ENCODE data around the gene SLC51B.
A peak's percentile ranks its signal among the peaks of the same experiment; 100 is the strongest.
"Not testable (repeated sequence)": the region's sequence is repeated elsewhere in the genome, so short reads cannot be mapped to it uniquely, and the experiment has no call there.

Gene SLC51B

GRCh38 chr15:65042776-65043327, 2.3 kb upstream of the SLC51B start:
- no peak for DNase-seq

DNA sequence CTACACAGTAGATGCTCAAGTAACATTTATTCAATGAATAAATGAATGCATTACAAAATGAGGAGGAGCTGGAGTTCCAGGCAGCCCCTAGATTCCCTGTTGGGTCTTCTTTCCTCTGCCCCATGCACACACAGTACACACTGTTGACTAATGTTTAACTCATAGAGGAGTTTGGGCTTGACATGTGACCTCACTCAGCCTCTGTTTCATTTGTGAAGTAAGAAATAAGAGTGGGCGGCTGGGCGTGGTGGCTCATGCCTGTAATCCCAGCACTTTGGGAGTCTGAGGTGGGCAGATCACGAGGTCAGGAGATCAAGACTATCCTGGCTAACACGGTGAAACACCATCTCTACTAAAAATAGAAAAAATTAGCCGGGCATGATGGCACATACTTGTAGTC, 969 bp upstream of the SLC51B start:
- DNase-seq: not testable (repeated sequence)

GRCh38 chr15:65048241-65048640, 3.1 kb downstream of the SLC51B start:
- no peak for DNase-seq

DNA sequence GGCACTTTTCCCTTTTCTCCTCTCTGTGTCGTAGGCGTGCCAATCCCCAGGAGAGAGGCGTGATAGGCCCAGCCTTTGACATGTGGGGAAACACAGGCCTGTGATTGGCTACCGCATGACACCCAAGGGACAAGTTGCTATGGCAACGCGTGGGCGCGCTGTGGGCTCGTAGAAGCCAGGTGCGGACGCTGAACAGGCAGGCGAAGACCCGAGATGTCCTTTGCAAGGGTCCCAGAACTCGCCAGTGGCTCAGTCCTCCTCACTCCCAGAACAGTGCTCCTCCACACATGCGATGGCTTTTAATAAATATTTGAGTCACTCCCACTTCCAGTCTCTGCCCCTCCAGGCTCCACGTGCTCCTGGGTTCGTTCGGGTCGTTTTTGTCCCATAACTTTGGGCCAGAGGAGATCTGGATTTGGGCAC, 4.2 kb downstream of the SLC51B start:
- peak; percentile 89 for DNase-seq

DNA sequence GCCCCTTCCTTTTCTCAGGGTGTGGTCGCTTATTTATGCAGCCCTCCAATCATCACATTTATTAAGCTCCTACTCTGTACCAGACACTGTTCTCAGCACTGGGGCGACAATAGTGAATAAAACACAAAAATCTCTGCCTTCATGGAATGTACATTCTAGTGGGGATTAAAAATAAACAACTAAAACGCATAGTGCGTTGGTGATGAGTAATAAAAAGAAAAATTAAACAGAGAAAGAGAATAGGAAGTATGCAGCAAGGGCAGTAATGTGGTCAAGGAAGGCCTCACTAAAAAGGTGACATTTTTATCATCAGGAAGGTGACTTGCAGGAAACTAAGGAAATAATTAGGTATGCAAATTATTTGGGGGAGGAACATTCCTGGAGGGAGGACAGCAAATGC, 5.1 kb downstream of the SLC51B start:
- DNase-seq: no peak

GRCh38 chr15:65051266-65051665, 6.1 kb downstream of the SLC51B start:
- no peak for DNase-seq

- no peak for DNase-seq
Measured at GRCh38 chr15:65052956-65053355, 7.8 kb downstream of the SLC51B start.

DNA sequence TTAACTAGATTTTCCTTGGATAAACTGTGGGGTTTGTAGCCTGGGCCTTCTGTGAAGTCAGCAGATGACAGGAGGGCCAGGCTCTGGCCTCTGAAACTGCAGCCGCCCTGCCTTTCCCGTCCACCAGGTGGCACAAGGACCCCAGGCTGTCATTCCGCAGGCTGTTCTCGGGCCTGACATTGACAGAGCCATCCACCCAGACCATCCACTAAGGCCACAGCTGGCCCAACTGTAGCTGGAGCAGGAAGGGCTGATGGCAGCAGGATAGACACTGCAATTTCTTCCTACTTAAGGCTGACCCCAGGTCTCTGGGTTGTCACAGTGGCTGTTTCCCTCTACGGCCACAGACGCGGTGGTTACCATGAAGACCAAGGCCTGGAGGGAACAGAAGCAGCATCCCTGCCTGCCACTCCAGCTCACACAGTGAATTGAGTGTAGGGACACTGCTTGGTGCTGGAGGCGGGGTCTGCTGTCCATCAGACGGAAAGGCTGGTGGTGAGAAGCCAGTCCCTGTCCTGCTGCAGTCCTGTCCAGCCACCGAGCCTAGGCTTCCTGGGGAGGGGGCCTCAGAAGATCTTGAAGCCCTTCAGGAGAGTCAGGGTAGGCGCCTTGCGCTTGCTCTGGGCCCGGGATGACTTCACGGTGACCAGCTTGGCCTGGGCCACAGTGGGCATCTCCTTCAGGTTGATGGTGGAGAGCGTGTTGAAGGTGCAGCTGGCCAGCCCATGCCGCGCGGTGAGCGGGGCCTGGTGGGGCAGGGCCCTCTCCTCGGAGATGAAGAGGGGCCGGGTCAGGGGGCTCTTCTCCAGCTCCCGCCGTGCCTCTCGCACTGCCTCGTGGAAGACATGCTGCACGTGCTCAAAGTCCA, 9.4 kb downstream of the SLC51B start:
- DNase-seq: peak; percentile 53

DNA sequence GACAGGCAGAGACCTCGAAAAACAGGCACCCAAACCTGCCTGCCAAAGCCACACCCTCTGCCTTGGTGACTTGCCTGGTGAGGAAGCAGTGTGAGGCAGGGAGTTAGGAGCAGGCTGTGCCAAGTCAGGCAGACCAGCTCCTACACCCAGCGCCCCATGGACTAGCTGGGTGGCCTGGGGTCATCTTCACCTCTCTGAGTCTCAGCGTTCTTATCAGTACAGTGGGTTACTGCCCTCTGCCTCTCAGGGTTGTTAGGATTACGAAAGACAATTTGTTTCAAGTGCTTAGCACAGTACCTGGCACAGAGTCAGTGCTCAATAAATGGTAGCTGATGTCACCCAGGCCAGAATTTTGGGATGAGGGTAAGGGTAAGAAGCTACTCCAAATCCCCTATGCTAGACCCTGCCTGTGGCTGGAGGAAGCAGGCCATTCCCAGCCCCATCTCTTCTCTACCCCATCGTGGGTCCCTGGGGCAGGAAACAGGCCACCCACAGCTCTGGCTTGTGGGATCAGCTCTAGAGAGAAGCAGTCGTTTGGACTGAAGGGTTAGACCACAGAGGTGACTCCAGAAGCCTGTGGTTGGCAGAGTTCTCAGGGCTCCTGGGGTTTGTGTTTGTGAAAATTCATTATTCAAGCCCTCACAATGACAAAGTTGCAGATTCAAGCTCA, 10.1 kb downstream of the SLC51B start:
- no peak for DNase-seq

GRCh38 chr15:65056106-65056505, 10.9 kb downstream of the SLC51B start:
- DNase-seq: no peak

GRCh38 chr15:65056868-65057548, 11.8 kb downstream of the SLC51B start:
- no peak for DNase-seq

DNA sequence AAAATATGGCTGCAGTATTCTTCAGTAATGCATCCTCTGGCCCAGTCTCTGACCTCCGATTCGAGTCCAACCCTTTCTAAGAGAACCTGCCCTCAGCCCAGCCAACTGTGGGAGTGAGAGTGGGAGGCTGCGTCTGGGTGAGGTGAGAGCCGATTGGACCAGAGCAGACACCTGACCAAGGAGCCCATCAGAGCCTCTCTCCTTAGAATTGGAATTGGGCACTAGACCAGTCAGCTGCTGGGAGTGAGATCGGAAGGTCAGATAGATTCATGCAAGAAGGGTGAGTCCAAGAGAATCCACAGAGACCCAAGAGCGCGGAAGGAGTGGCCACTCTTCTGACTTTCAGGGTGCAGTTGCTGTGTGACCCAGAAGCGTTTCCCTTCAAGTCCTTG, 12.4 kb downstream of the SLC51B start:
- no peak for DNase-seq

- no peak for DNase-seq
Measured at GRCh38 chr15:65058394-65059368, 13.5 kb downstream of the SLC51B start.

DNA sequence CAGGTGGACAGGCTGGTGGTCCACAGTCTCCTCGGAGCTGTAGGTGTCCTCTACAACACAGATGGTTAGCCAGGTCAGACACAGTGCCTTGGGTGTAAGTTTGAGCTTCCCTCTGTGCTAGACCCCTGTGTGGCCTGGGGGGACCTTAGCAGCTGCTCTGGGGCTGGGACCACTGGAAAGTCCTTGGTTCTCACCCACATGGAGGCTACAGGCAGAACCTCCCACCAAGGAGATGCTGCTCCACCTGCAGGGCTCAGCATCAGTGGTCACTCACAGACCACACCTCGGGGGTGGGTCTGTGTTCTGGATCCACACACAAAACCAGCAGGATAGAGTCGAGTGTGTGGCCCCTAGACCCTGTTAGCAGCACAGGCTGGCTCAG, 14.2 kb downstream of the SLC51B start:
- DNase-seq: no peak

DNA sequence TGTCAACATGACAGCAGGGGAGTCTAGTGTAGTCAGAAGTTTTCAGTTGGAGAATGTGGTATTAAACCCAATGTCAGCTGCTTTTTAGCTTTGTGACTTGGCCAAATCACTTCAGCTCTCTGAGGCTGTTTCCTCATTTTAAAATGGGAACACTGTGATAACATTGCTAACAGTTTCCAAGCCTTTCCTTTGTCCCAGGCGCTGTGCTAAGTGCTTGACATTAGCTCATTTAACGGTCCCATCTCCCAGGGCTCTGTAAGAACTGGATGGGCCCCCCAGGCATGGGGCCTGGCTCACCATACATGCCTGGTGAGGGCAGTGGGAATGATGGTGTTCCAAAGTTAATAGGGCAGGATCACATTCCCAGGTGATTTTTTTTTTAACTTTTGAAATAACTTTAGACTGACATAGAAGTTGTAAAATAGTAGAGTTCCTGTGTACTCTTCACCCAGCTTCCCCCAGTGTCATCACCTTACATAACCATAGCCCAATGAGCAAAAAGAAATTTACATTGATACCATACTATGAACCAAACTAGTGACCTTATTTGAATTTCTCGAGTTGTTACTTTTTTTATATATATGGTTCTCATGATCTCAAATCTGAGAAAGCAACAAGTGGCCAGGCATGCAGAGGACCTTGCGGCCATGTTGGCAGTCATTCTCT, 14.9 kb downstream of the SLC51B start:
- DNase-seq: no peak

DNA sequence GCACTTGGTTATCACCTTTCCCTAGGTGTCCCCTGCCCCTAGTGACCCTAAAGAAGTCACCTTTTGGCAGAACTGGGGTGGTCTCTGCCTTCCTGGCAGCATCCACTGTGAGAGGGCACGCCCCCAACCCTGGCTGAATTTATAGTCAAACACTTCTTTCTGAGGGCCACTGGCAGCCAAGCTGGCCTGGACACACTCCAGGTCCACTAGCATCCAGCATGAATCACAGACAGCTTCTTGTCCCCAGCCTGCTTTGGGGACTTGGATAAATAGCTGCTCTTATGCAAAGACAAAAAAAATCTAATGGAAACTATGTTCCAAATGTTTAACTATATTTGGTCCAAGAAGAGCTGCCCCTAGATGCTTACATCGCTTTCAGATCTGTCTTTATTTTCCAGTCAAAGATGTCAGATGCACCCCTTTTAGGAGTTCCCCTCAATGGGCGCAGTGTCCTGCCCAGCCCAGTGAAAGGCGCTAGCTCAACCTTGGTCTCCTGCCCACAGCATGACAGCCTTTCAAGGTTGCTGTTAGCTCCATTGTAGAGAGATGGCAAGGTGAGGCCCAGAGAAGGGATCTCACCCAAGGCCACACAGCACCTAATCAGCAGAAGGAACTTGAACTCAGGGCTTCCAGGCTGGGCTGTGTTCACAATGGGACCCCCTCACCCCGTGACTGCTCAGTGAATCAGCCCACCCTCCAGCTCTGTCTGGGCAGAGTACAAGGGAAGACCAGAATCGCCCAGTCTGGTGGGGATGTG, 15.6 kb downstream of the SLC51B start:
- DNase-seq: no peak

DNA sequence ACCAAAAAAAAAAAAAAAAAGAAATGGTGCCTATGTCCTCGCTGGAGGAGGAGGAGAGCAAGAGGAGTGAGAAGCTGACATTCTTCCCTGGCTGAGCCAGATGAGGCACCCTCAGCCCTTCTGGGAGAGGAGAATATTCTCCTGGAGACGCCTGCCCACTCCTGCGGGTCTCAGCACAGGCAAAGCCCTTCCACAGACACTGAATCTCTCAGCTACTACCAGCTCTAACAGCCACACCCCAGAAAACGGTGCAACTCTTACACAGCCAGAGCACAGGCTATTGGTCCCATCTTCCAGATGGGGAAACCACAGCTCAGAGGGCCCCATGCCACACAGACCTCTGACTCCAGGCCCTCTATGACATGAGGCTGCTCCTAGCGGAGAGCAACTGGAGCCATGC, 16.9 kb downstream of the SLC51B start:
- DNase-seq: no peak

DNA sequence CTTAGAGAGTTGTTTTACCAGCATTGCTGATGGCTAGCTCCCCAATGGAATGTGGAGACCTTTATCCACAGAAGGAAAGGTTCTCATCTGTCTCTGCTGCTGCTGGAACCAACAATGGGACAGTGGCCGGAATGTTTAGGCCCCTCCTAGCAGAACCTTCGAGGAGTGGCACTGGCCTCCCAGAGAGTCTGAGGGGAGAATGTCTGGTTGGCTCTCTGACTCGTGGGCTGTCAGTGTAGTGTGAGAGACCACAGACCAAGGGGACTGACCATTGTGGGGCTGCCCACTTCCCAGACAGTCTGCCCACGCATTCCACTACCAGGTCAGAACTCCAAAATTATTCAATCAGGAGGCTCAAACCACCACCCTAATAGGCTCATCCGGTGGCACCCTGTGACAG, 17.5 kb downstream of the SLC51B start:
- DNase-seq: no peak

GRCh38 chr15:65066001-65066634, 20.9 kb downstream of the SLC51B start:
- DNase-seq: no peak

DNA sequence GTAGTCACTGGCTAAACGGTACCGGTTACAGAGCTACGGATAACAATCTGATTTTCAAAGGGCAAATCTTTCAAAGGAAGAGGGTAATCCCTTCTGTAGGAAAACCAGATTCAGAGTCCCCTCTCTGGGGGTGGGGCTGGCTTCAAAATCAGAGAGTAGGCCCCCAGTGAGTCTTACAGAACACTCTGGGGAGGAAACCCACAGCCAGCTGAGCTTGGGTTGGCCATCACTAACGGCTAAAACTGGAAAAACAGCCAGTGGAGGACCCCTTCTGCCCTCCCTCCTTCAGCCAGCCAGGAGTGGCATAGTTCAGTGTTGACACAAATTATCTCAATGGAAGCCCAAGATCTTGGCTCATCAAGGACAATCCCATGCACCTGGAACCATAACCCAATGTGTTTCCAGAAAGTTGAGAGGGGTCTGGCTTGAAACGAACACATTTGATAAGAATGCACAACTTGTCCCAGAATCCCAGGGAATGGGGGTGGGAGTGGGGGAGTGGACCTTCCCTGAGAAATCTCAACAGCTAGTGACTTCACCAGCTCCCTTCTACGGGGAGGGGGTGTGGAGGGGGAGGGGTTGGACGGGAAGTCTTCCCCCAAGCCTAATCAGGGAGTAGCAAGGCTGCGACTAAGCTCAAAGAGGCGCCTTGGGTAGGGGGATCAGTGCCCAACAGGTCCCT, 21.6 kb downstream of the SLC51B start:
- DNase-seq: no peak

Data from activated naive CD4-positive, alpha-beta T cell treated with anti-CD3 and anti-CD28 coated beads, Interleukin-2, amount 50 U/mL, for 16 hours (primary cell).